Measurements from ENCODE around the gene DNM3.

DNA sequence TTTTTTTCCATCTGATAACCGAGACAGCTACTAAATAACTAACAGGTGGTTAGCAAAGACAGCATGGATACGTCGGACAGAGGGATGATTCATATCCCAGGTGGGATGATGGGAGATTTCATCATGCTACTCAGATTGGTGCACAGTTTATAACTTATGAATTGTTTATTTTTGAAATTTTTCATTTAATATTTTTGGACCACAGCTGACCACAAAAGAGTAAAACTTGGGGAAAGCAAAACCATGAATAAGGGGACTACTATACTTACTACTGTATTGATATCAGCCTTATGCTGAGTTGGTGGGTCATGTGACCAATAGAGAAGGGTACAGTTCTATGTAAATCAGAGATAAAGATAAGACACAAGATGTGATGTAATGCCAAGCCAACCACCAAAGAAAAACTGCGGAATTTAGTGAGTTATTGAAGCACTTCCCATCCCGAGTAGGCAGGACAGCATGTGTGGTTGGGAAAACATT lies 331.1 kb downstream of the DNM3 start:
- no peak for TF ChIP-seq POLR2A (IDR thresholded peaks at IDR 0.05)
- TF ChIP-seq, protein P1, sequence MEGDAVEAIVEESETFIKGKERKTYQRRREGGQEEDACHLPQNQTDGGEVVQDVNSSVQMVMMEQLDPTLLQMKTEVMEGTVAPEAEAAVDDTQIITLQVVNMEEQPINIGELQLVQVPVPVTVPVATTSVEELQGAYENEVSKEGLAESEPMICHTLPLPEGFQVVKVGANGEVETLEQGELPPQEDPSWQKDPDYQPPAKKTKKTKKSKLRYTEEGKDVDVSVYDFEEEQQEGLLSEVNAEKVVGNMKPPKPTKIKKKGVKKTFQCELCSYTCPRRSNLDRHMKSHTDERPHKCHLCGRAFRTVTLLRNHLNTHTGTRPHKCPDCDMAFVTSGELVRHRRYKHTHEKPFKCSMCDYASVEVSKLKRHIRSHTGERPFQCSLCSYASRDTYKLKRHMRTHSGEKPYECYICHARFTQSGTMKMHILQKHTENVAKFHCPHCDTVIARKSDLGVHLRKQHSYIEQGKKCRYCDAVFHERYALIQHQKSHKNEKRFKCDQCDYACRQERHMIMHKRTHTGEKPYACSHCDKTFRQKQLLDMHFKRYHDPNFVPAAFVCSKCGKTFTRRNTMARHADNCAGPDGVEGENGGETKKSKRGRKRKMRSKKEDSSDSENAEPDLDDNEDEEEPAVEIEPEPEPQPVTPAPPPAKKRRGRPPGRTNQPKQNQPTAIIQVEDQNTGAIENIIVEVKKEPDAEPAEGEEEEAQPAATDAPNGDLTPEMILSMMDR (IDR thresholded peaks at IDR 0.05) = no peak

All from lower leg skin (tissue), 3 donors.